ENCODE results near the gene CYS1. TPM values are rescaled to one million over a fixed set of nuclear protein-coding genes. Genes with fewer than 3 reads are reported as not detected.

Gene CYS1
- total and polyA plus RNA-seq, 2 of the 8 experiments (the other 6 are each of a cell fraction or from before 2014, with no cell fraction given): 0.09 to 0.13 TPM

GRCh38 chr2:10059016-10059351, 21.2 kb downstream of the CYS1 start:
- CTCF ChIA-PET (ENCODE audit: partially characterized antibody): interaction anchor here (1.0 to 7.7 kb wide), 6 partner anchors 12 to 288 kb away, joined by 3 to 68 read pairs (median 16); no protein-coding TSS in a partner anchor
- no peaks in the 10 kb centered on the region for H3K79me2 ChIP-seq (ENCODE audit: control insufficient read depth in 1 of 2, insufficient read depth in 2 of 2, low read length in 2 of 2)

More at GRCh38 chr2:10059016-10059351, 21.2 kb downstream of the CYS1 start:
- Histone ChIP-seq H3K4me3 (ENCODE audit: extremely low read depth in 1 of 4, insufficient read depth in 2 of 4, low read depth in 3 of 4, low read length in 4 of 4) (no peak overlapping the region), H2BK20ac (ENCODE audit: low read length) (no peak overlapping the region), H4K20me1 (replicated peaks in 1 of 2; ENCODE audit: control insufficient read depth in 1 of 2, insufficient read depth in 2 of 2, low read length in 2 of 2) (no peaks in the 10 kb centered on the region), H2BK5ac (ENCODE audit: low read depth, low read length) (no peak overlapping the region), H4K8ac (ENCODE audit: extremely low read depth, insufficient read depth, low read length) (no peak overlapping the region), H3K27me3 (replicated peaks in 1 of 4; ENCODE audit: control insufficient read depth in 3 of 4, extremely low read depth in 1 of 4, insufficient read depth in 3 of 4, low read length in 3 of 4) (no peaks in the 10 kb centered on the region), H4K5ac (ENCODE audit: insufficient read length, low read depth, low read length) (no peak overlapping the region), H2AFZ (ENCODE audit: low read length) (no peak overlapping the region), H2BK120ac (replicated peaks; ENCODE audit: low read depth, low read length) (no peak overlapping the region), H3K18ac (ENCODE audit: extremely low read depth, low read length) (no peak overlapping the region), H2AK5ac (ENCODE audit: low read depth, low read length) (no peak overlapping the region), H3K36me3 (ENCODE audit: control insufficient read depth in 2 of 4, insufficient read depth in 4 of 4, low read length in 3 of 4) (no peaks in the 10 kb centered on the region; a peak in 1 of 8 replicates), H3K27ac (ENCODE audit: low read depth, low read length) (no peak overlapping the region), H3K4me2 (ENCODE audit: insufficient read depth in 1 of 2, low read depth in 2 of 2, low read length in 2 of 2) (no peak overlapping the region), H3K4me1 (replicated peaks in 1 of 4; ENCODE audit: control insufficient read depth in 3 of 4, insufficient read depth in 4 of 4, low read length in 3 of 4) (peaks cover 0 to 16% (median 1%) of the 10 kb centered on the region in 4 experiments; a peak in 3 of 7 replicates), H3K79me1 (ENCODE audit: low read depth, low read length) (no peaks in the 10 kb centered on the region), H3K56ac (replicated peaks; ENCODE audit: insufficient read length, low read depth, low read length) (no peak overlapping the region), H2BK15ac (ENCODE audit: low read length) (no peak overlapping the region), H3K23ac (ENCODE audit: insufficient read length) (no peak overlapping the region), H3K4ac (replicated peaks; ENCODE audit: insufficient read length, low read depth, low read length) (no peak overlapping the region), H3K14ac (ENCODE audit: insufficient read length) (no peak overlapping the region), H3K23me2 (ENCODE audit: low read depth, low read length) (peaks cover 3% of the 10 kb centered on the region; the same call in 1 of the 2 replicates), H3K9ac (replicated peaks in 1 of 4; ENCODE audit: extremely low read depth in 1 of 4, low read depth in 3 of 4, low read length in 3 of 4) (no peak overlapping the region), H3K9me3 (ENCODE audit: insufficient read depth in 2 of 2, low read depth in 1 of 2, low read length in 1 of 2) (no peaks in the 10 kb centered on the region), H2BK12ac (ENCODE audit: low read depth, low read length) (no peak overlapping the region; the same call in 1 of the 2 replicates), H4K91ac (replicated peaks; ENCODE audit: insufficient read length, low read length) (peak overlapping the region; percentile 40)
- POLR2A ChIA-PET (ENCODE audit: partially characterized antibody): interaction anchor here (0.9 to 3.0 kb wide), 2 partner anchors 15 to 26 kb away, joined by 3 to 32 read pairs; partner anchors contain the start of gene KLF11
- TF ChIP-seq BCL11A (IDR thresholded peaks at IDR 0.05; ENCODE audit: low read depth in 2 of 2, low read length in 2 of 2): no peak
- TF ChIP-seq KDM1A (IDR thresholded peaks at IDR 0.05; ENCODE audit: borderline replicate concordance, low read length): no peak
- TF ChIP-seq RXRA (IDR thresholded peaks at IDR 0.05; ENCODE audit: insufficient read depth, low read depth, low read length): no peak
- TF ChIP-seq EP300 (IDR thresholded peaks at IDR 0.05; ENCODE audit: borderline replicate concordance in 1 of 2, low read depth in 2 of 2, low read length in 2 of 2): no peak
- TF ChIP-seq CTBP2 (IDR thresholded peaks at IDR 0.05; ENCODE audit: borderline replicate concordance, insufficient read depth, insufficient read length, low read length): no peak
- no peak for DNase-seq (ENCODE audit: low read depth in 1 of 2, low spot score in 2 of 2)
- no peak for FAIRE-seq
- WGBS, 2 experiments (ENCODE audit: extremely low coverage in 1 of 2, insufficient coverage in 1 of 2, insufficient read length in 1 of 2, insufficient replicate concordance in 2 of 2, low coverage in 1 of 2, low lambda C conversion rate in 2 of 2, missing lambda C conversion rate in 1 of 2): 96% methylated on average over 14 of the region's 17 CpGs; no CpG with 5 or more reads in 1 of the 2 experiments

Data from H1 (cell line).